LNCAP (cell line): ENCODE data around the gene DZIP1.

Source experiments
- CTCF ChIP-seq: fragments of 450-650 bp; IDR thresholded peaks from 2 replicates; pipeline ENCODE4 v1.5.1; 2017; ENCODE audit warnings: mild to moderate bottlenecking

DZIP1 gene

GRCh38 chr13:95533545-95534160 lies 110.9 kb downstream of the DZIP1 start:
- TF ChIP-seq CTCF, result no peak

- no peak for TF ChIP-seq CTCF
These were observed 114.3 kb downstream of the DZIP1 start for GRCh38 chr13:95530178-95530577.
